NCI-H748 treated with DMSO at 0.1 percent for 48 hours (cell line): ENCODE data around the gene IGFLR1.

ENCODE experiments used
- DNase-seq: peaks from one replicate; lab custom pipeline; 2025; lab: John Stamatoyannopoulos, UW

The IGFLR1 gene

GRCh38 chr19:35755550-35756376, 13.5 kb upstream of the IGFLR1 start:
- no peak for DNase-seq

GRCh38 chr19:35755131-35755549, 12.9 kb upstream of the IGFLR1 start:
- no peak for DNase-seq

DNA sequence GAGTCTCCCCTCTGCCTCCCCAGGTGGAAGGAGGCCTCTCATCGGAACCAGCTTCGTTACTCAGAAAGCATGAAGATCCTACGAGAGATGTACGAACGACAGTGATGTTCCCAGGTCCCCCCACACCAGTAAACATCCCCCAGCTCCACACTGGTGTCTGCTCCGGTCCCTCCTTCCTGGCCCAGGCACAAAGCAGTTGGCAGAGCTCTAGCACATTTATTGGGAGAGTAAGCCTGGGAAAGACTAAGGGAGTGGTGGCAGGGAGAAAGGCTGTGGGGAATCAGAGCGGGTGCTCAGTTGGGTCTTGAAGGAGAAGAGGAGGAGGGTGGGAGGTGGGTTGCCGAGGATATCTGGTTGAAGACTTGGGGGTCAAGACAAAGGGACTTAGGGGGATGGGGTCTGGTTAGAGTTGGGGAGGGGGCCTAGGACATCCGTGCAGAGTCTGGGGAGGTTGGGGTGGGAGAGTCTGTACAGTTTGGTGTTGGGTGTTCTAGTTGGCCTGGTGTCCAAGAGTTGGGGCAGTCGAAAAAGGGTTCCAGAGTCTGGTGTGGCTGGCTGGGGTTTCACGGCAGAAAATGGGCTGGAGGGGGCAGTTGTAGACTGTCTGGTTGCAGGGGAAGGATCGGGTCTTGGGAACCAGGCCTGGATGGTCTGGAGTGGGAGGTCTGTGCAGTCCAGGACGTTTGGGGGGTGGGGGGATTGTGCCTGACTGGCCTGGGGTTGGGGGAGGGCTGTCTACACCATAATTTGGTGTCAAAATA, 12.3 kb upstream of the IGFLR1 start:
- no peak for DNase-seq

- DNase-seq: no peak
Observed at GRCh38 chr19:35753634-35754369, 11.6 kb upstream of the IGFLR1 start.

DNA sequence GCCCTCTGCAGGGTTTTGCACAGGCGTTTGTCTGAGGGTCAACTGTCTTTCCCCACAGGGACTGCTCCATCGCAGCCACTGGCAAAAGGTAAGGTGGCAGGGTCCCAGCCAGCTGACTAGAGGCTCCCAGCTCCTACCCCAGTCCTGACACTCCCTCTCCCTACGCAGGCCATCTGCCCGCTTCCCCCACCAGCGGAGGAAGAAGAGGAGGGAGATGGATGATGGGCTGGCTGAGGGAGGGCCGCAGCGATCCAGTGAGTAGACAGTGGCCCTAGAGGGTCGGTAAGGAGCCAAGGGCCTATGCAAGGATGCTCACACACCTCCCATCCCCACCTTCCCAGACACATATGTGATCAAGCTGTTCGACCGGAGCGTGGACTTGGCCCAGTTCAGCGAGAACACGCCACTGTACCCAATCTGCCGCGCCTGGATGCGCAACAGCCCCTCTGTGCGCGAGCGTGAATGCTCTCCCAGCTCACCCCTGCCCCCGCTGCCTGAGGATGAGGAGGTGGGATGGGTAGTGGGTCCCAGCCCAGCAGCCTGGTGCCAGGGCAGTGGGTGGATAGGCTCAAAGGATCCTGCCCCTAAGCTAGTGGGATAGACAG, 10.6 kb upstream of the IGFLR1 start:
- DNase-seq: no peak

DNA sequence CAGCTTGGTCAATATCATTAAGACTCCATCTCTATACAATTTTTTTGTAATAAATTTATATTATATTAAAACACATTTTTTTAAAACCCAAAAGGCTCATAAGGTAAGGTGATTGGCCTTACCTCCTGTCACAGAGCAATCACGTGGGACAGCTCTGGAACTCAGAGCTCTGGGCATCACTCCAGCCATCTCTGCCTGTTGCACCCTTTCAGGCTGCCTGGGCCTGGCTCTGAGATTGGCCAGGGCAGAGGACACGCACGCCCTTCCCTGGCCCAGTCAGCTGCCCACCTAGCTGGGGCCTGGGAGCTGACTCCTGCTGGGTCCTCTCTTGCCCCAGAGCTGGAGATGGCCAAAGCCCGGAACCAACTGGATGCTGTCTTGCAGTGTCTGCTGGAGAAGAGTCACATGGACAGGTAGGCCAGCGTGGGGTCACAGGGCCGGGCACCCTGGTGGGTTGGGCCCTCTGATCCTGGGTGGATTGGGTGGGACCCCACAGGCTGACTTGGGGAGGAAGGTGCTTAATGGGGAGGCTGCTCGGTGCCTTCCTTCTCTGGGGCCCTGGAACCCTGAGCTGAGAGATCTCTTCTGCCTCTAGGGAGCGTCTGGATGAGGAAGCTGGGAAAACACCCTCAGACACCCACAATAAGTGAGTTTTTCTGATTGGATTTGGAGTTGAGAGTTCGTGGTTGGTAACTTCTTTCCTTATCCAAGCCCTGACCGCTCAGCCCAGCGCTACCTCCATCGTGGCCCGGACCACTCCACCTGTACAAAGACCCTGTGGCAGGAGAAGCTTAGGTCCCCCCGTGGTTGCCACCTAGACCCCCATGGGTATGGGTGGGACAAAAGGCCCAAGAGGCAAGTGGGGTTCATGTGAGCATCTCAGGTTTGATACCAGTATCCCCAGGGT, 9.8 kb upstream of the IGFLR1 start:
- DNase-seq: no peak

DNA sequence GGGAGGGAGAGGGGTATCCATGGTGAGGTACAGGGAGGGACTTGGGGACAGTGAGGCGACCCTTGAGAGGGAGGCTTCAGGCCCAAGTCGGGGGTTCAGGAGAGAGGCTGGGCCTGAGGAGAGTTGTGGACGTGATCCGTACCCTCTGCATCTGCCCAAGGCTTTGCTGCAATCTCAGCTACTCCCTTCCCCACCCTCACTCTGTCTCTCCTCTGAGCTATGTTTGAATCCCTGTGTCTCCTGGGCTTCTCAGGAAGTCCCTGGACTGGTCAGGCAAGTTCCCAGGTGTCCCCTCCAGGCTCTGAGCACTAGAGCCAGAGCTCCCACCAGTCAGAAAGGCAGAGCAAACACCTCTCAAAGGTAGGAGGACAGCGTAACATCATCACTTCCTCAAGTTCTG, 7.9 kb upstream of the IGFLR1 start:
- no peak for DNase-seq

DNA sequence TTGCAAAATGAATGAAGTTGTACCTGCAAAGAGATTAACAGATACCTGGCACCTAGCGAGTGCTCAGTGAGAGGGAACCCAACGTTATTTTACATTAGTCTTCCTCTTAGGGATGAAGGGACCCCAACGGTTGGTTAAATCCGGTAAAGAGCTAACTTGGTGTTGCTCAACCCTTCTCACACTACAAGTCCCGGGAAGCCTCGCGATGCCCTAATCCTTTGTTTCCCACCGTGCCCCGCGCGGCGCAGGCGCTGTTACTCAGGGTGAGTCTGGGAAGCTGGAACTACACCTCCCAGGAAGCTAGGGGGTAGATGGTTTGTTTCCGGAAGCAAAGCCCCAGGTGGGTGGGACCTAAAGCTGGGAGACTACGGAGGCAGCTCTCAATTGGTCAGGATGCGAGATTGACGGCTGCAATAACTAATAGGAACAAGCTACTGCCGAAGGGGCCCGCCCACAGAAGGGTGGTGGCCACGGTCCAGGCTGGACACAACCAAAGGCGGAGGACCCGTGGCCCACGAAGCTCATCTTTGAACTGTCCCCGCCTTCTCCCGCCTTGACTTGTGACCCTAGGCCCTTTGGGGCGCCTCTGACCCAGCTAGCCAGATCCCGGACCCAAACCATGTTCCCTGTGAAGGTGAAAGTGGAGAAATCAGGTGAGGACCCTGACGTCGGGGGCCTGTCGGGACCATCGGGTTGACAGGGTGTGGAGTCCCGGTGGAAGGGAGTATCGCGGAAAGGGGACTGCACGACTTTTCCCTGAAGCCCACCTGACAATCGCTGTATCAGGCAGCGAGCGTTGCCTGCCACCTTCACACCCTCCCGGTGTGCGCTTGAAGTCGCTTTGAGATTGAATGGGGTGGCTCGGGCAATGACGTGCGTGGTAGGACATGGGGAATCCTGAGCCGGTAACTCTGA, 6.1 kb upstream of the IGFLR1 start, which contains the start of gene LIN37:
LIN37 (plus strand) TSS at position 471 of the 915 bp plus-strand sequence; CDS start at position 620, 149 bp downstream.
- DNase-seq: peak; percentile 99

- no peak for DNase-seq
Observed at GRCh38 chr19:35746531-35746930, 4.3 kb upstream of the IGFLR1 start.

- no peak for DNase-seq
Observed at GRCh38 chr19:35746087-35746462, 3.8 kb upstream of the IGFLR1 start.

DNA sequence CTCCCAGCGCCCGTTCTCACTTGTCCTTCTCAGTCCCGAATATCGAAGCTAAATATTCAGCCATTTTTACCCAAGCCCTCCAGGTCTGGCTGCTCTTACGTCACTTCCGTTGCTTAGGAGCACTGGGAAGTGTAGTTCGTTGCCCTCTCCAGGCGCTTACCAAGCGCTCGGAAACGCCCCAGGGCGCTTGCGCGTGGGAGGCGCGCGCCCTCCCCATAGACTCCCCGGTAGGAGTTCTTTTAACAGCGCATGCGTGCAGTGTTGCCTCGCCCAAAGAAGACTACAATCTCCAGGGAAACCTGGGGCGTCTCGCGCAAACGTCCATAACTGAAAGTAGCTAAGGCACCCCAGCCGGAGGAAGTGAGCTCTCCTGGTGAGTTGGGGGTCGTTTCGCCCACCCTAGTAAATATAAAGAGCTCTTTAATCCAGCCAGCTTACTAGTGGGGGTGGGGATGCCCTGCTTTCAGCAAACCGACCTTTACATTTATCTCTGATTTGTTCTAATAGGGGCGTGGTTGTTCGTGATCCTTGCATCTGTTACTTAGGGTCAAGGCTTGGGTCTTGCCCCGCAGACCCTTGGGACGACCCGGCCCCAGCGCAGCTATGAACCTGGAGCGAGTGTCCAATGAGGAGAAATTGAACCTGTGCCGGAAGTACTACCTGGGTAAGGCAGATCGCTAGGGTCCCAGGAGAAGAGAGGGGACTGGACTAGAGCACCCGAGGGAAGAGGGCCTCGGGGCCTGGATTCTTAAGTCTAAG, 3.3 kb upstream of the IGFLR1 start, which contains the start of the genes PSENEN and U2AF1L4:
PSENEN (plus strand) TSS at position 324 of the 759 bp plus-strand sequence; CDS start at position 604, 280 bp downstream.
U2AF1L4 (minus strand) TSS at position 91 of the 759 bp plus-strand sequence; CDS start at position 64, 27 bp downstream.
- DNase-seq: peak; percentile 98

- peak; percentile 96 for DNase-seq
Observed at GRCh38 chr19:35744430-35745327, 2.4 kb upstream of the IGFLR1 start.

GRCh38 chr19:35743640-35744429, 1.6 kb upstream of the IGFLR1 start:
- DNase-seq: no peak

DNA sequence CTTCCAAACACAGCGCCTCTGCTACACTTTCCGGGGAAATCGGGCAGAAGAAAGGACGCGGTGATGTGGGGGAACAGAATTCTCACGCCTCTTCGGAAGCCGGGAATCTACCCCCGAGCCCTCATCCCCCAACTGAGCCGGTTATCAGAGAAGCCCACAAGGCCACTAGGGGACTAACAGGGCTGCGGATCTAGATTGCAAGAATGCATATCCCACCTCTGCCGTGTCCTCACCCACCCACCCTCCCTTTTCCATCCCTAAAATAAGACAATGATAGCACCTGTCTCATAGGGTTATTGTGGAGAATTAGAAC, 1.1 kb downstream of the IGFLR1 start:
- peak; percentile 69 for DNase-seq

DNA sequence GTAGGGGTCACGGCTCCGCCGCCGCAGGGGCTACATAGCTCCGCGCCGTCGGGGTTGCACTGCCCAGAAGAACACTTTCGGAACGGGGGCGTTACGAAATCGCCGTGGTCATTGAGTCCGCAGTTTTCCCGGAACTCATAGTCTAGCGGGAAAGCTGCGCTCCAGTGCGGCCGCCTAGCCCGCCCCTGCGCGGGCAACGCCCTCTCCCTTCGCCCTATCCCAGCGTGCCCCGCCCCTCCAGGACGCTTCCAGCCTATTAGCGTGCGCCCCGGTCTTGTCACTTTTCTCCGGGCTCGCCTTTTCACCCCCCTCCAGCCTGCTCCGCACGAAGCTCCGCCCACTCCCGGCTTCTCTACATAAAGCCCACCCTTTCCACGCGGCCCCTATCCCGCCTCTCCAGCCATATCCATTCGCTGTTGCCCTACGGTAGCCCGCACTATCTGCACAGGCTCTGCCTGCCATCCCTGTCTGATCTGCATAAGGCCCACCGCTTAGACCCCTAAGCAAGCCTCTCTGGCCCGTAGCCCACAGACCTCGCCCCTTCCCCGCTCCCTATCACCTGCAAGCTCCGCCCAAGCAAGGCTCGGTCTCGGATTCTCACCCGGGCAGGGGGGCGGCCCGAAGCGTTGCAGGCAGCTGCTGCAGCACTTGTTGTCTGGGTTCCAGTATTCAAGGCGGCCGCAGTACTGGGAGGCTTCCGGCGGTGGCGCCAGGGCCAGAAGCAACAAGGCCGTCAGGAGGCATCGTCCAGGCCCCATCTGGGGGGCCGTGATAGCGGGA, 1.6 kb downstream of the IGFLR1 start:
- DNase-seq: peak; percentile 99

- no peak for DNase-seq
Observed at GRCh38 chr19:35740108-35740422, 2.2 kb downstream of the IGFLR1 start.
